Measurements from ENCODE around the gene PARVA.

DNA sequence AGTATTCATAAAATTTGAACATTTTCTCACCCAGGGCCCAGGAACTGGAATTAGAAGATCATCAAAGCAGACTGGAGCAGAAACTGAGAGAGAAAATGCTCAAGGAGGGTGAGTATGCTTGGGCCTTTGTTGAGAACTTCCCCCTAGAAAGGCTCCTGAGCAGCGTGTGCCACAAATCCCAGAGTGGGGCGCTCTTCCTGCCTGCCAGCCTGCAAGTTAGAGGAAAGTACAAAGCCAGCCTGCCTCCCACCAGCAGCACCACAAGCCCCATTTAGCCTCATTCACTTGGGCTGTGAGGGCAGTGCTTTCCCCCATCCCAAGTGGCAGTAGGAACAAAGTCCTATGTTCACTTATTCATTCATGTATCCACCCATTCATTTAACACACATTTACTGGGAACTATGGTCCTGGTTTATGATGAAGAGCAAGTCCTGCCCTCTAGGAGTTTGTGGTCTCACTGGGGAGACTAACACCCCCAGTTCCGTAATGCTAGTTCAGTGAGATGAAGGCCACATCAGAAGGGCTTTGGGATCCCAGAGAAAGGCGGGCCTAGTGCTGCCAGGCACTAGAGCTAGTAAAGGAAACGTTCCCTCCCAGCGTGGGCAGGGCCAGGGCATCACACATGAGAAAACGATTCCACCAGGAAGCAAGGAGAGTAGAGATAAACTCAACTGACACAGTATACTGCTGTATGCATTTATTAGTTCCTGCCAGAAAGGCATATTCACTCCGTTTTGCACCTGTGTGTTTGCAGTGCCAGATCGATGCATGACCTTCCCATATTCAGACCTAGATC lies 22.4 kb upstream of the PARVA start:
- no peak for TF ChIP-seq EP300 (IDR thresholded peaks at IDR 0.05)
- TF ChIP-seq, protein P1, sequence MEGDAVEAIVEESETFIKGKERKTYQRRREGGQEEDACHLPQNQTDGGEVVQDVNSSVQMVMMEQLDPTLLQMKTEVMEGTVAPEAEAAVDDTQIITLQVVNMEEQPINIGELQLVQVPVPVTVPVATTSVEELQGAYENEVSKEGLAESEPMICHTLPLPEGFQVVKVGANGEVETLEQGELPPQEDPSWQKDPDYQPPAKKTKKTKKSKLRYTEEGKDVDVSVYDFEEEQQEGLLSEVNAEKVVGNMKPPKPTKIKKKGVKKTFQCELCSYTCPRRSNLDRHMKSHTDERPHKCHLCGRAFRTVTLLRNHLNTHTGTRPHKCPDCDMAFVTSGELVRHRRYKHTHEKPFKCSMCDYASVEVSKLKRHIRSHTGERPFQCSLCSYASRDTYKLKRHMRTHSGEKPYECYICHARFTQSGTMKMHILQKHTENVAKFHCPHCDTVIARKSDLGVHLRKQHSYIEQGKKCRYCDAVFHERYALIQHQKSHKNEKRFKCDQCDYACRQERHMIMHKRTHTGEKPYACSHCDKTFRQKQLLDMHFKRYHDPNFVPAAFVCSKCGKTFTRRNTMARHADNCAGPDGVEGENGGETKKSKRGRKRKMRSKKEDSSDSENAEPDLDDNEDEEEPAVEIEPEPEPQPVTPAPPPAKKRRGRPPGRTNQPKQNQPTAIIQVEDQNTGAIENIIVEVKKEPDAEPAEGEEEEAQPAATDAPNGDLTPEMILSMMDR (IDR thresholded peaks at IDR 0.05): no peak
- TF ChIP-seq POLR2A (IDR thresholded peaks at IDR 0.05): no peak
